ENCODE results near the gene XRN2.

DNA sequence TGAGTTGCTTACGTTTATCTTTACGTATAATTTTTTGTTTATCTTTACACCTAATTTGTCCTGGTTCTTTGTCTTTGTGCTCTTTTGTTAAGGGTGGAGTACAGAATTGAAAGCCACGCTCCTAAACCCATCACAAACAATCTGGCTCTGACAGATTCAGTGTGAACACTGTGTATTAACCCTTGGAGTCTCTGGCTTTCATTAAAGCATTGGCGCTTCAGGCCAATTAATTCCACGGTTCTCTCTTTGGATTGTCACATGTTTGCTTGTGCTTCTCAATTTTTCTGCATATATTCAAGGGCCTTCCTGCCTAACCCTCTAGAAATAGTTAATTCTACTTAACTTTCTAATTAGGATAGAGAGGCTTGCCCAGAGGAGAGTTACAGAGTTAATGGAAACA lies 55.6 kb downstream of the XRN2 start:
- TF ChIP-seq POLR2A (IDR thresholded peaks at IDR 0.05) (no peak), EP300 (IDR thresholded peaks at IDR 0.05) (no peak)
- TF ChIP-seq, protein P1, sequence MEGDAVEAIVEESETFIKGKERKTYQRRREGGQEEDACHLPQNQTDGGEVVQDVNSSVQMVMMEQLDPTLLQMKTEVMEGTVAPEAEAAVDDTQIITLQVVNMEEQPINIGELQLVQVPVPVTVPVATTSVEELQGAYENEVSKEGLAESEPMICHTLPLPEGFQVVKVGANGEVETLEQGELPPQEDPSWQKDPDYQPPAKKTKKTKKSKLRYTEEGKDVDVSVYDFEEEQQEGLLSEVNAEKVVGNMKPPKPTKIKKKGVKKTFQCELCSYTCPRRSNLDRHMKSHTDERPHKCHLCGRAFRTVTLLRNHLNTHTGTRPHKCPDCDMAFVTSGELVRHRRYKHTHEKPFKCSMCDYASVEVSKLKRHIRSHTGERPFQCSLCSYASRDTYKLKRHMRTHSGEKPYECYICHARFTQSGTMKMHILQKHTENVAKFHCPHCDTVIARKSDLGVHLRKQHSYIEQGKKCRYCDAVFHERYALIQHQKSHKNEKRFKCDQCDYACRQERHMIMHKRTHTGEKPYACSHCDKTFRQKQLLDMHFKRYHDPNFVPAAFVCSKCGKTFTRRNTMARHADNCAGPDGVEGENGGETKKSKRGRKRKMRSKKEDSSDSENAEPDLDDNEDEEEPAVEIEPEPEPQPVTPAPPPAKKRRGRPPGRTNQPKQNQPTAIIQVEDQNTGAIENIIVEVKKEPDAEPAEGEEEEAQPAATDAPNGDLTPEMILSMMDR (IDR thresholded peaks at IDR 0.05): no peak

Data from stomach (tissue), 4 donors.